ENCODE measurements around the gene CKAP4. TPM values are rescaled to one million over a fixed set of nuclear protein-coding genes. Genes with fewer than 3 reads are reported as not detected.

CKAP4 gene
- total RNA-seq, 1 experiment from 2014 or later: 50.7 TPM

- Histone ChIP-seq H3K27ac (no peak overlapping the region), H3K4me3 (no peak overlapping the region), H3K36me3 (peaks cover 12% of the 10 kb centered on the region; the same call in 1 of the 2 replicates), H3K9me3 (replicated peaks) (no peaks in the 10 kb centered on the region), H3K27me3 (no peaks in the 10 kb centered on the region), H3K4me1 (no peaks in the 10 kb centered on the region)
- DNase-seq: no peak
Observed at GRCh38 chr12:106239241-106239950, 8.4 kb downstream of the CKAP4 start.

GRCh38 chr12:106238146-106238545 is 9.7 kb downstream of the CKAP4 start:
- Histone ChIP-seq H3K36me3 (peaks cover 8% of the 10 kb centered on the region; the same call in 1 of the 2 replicates), H3K4me1 (no peaks in the 10 kb centered on the region)
- DNase-seq: no peak

GRCh38 chr12:106235770-106236169 is 12.1 kb downstream of the CKAP4 start:
- Histone ChIP-seq H3K4me3 (no peak overlapping the region), H3K36me3 (peaks cover 8% of the 10 kb centered on the region; the same call in 1 of the 2 replicates), H3K27ac (no peak overlapping the region), H3K9me3 (replicated peaks) (no peaks in the 10 kb centered on the region), H3K27me3 (no peaks in the 10 kb centered on the region), H3K4me1 (no peaks in the 10 kb centered on the region)
- DNase-seq: no peak

More at GRCh38 chr12:106238146-106238545, 9.7 kb downstream of the CKAP4 start:
- no peak overlapping the region for H3K27ac ChIP-seq
- no peaks in the 10 kb centered on the region for H3K27me3 ChIP-seq
- H3K9me3 ChIP-seq (replicated peaks): no peaks in the 10 kb centered on the region
- no peak overlapping the region for H3K4me3 ChIP-seq

GRCh38 chr12:106234449-106234848 is 13.4 kb downstream of the CKAP4 start:
- Histone ChIP-seq H3K27me3 (no peaks in the 10 kb centered on the region; the same call in 1 of the 2 replicates), H3K4me3 (no peak overlapping the region), H3K4me1 (no peaks in the 10 kb centered on the region), H3K36me3 (peaks cover 4% of the 10 kb centered on the region; the same call in 1 of the 2 replicates), H3K27ac (no peak overlapping the region), H3K9me3 (replicated peaks) (no peaks in the 10 kb centered on the region)
- DNase-seq: no peak

DNA sequence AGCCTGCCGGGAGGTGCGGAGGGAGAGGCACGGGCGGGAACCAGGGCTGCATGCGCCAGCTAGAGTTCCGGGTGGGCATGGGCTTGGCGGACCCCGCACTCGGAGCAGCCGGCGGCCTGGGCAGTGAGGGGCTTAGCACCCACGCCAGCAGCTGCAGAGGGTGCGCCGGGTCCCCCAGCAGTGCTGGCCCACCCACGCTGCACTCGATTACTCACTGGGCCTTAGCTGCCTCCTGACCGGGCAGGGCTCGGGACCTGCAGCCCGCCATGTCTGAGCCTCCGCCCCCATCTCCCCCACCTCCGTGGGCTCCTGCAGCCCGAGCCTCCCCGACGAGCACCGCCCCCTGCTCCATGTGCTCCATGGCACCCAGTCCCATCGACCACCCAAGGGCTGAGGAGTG is 14.8 kb downstream of the CKAP4 start:
- H3K36me3 ChIP-seq: no peaks in the 10 kb centered on the region
- no peaks in the 10 kb centered on the region for H3K9me3 ChIP-seq (replicated peaks)
- H3K4me1 ChIP-seq: no peaks in the 10 kb centered on the region
- no peak overlapping the region for H3K27ac ChIP-seq
- H3K4me3 ChIP-seq: no peak overlapping the region
- H3K27me3 ChIP-seq: no peaks in the 10 kb centered on the region; the same call in 1 of the 2 replicates
- DNase-seq: no peak

GRCh38 chr12:106229036-106229591 is 18.7 kb downstream of the CKAP4 start:
- H3K27ac ChIP-seq: no peak overlapping the region
- H3K27me3 ChIP-seq: no peaks in the 10 kb centered on the region; the same call in 1 of the 2 replicates
- H3K4me3 ChIP-seq: no peak overlapping the region
- DNase-seq: no peak
- H3K9me3 ChIP-seq (replicated peaks): no peaks in the 10 kb centered on the region
- H3K36me3 ChIP-seq: no peaks in the 10 kb centered on the region
- H3K4me1 ChIP-seq: no peaks in the 10 kb centered on the region

GRCh38 chr12:106228320-106228710 is 19.5 kb downstream of the CKAP4 start:
- Histone ChIP-seq H3K27ac (no peak overlapping the region), H3K4me1 (no peaks in the 10 kb centered on the region), H3K36me3 (no peaks in the 10 kb centered on the region), H3K4me3 (no peak overlapping the region), H3K27me3 (no peaks in the 10 kb centered on the region; the same call in 1 of the 2 replicates), H3K9me3 (replicated peaks) (no peaks in the 10 kb centered on the region)
- no peak for DNase-seq

- no peak overlapping the region for H3K27ac ChIP-seq
- no peaks in the 10 kb centered on the region for H3K4me1 ChIP-seq
- H3K27me3 ChIP-seq: no peaks in the 10 kb centered on the region; the same call in 1 of the 2 replicates
- no peak for DNase-seq
- no peaks in the 10 kb centered on the region for H3K9me3 ChIP-seq (replicated peaks)
- H3K36me3 ChIP-seq: no peaks in the 10 kb centered on the region
- H3K4me3 ChIP-seq: no peak overlapping the region
Observed at GRCh38 chr12:106227641-106228319, 20.0 kb downstream of the CKAP4 start.

DNA sequence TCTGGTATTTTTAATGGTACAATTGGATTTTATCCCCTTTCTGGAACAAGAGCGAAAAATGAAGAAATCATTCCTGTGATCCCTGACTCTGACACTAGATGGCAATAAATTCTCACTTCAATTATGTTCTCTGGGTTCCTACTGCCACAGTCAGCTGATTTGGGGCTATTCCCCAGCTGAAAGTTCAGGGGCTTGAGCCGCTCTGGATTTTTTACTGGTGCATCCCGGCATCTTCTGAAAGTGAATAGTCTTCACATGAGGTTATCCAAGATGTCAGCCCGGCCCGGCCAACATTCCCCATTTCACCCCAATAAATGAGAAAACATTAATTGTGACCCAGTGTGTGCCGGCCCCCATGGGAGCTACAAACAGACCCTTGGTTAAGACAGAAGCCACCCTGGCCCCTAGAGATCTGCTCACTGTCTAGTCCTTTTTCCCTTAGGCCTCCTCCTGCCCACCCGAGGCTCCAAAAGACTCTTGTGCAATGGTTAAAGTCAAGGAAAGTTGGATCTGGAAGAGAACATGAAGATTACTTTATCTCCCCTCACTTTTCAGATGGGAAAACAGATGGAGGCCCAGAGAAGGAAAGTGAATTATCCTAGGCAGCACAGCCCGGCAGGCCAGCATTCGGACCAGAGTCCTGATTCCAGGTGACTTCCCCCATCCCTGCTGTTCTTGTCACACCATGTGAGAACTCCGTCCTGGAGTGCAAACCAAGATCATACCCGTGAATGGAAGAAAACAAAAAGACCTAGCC is 20.8 kb downstream of the CKAP4 start:
- Histone ChIP-seq H3K27me3 (no peaks in the 10 kb centered on the region; the same call in 1 of the 2 replicates), H3K4me3 (no peak overlapping the region), H3K36me3 (no peaks in the 10 kb centered on the region), H3K27ac (no peak overlapping the region), H3K4me1 (no peaks in the 10 kb centered on the region), H3K9me3 (replicated peaks) (no peaks in the 10 kb centered on the region)
- peak; percentile 24 to 72 for DNase-seq

DNA sequence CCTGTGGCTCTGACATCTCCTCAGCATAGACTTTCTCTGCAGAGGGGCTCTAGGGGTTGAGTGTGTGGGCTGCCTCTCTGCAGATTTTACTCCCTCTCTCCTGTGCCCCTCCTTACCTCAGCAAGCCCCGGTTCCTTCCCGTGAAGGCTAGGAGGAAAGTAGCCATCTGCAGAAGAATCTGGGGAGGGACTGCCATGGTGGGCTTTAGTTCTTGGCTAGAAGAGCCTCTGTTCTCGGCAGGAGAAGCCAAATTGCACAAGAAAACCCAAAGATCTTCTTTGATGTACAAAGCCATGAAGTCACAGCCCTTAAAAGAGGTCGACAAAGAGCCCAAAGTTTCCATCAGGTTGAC is 23.5 kb downstream of the CKAP4 start:
- H3K36me3 ChIP-seq: no peaks in the 10 kb centered on the region
- H3K4me3 ChIP-seq: no peak overlapping the region
- no peak overlapping the region for H3K27ac ChIP-seq
- DNase-seq: no peak
- no peaks in the 10 kb centered on the region; the same call in 1 of the 2 replicates for H3K27me3 ChIP-seq
- no peaks in the 10 kb centered on the region for H3K9me3 ChIP-seq (replicated peaks)
- H3K4me1 ChIP-seq: no peaks in the 10 kb centered on the region

DNA sequence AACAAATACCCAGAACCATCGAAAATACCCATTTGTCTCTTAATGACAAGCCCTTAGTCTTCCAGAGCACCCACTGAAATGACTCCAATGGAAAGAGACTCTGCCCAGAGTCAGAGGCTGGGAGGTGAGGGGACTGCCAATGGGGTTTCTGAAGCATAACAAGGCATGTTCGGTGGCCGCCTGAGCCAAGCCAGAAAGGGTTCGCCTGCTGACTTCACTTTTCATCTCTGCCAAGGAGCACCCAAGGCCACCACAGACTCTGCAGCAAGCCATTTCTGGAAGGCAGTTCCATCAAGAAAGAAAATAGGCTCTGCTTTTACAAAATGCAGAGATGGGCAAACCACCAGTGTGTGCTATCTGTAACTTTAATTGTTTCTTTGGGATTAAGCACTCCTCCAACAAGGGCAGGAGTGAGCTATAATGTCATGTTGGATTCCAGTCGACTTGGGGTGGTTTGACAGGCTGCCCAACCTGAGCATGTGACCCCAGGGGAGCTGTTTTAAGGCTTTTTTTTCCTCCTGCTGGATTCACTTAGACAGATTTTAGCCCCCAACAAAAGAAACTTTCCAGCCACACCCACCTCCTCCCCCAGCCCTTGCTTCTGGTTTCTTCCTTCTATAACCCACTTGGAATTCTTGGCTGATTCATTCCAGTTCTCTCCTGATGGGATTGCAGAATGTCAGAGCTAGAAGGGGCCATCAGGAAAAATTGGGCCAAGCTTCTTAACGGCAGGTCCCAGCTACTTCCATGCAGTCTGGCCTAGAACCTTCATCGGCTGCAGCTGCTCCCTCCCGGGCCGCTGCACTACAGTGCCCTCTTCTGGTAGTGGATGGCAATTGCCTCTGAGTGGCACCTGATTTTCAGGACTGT is 24.1 kb downstream of the CKAP4 start:
- H3K4me1 ChIP-seq: no peaks in the 10 kb centered on the region
- no peaks in the 10 kb centered on the region for H3K27me3 ChIP-seq
- no peaks in the 10 kb centered on the region for H3K9me3 ChIP-seq (replicated peaks)
- no peak overlapping the region for H3K4me3 ChIP-seq
- no peak overlapping the region for H3K27ac ChIP-seq
- H3K36me3 ChIP-seq: no peaks in the 10 kb centered on the region
- DNase-seq: peak; percentile 45 to 77

- Histone ChIP-seq H3K27me3 (no peaks in the 10 kb centered on the region), H3K36me3 (no peaks in the 10 kb centered on the region), H3K9me3 (replicated peaks) (no peaks in the 10 kb centered on the region; the same call in none of the 2 replicates), H3K4me1 (no peaks in the 10 kb centered on the region), H3K4me3 (no peak overlapping the region), H3K27ac (no peak overlapping the region)
- DNase-seq: no peak
Observed at GRCh38 chr12:106220536-106220935, 27.3 kb downstream of the CKAP4 start.

GRCh38 chr12:106219043-106219442 is 28.8 kb downstream of the CKAP4 start:
- Histone ChIP-seq H3K9me3 (replicated peaks) (no peaks in the 10 kb centered on the region; the same call in none of the 2 replicates), H3K27ac (no peak overlapping the region), H3K36me3 (no peaks in the 10 kb centered on the region), H3K4me3 (no peak overlapping the region), H3K4me1 (no peaks in the 10 kb centered on the region), H3K27me3 (no peaks in the 10 kb centered on the region)
- DNase-seq: no peak

GRCh38 chr12:106217706-106218105 is 30.1 kb downstream of the CKAP4 start:
- no peaks in the 10 kb centered on the region; the same call in none of the 2 replicates for H3K9me3 ChIP-seq (replicated peaks)
- no peaks in the 10 kb centered on the region for H3K36me3 ChIP-seq
- no peak for DNase-seq
- H3K27me3 ChIP-seq: no peaks in the 10 kb centered on the region
- H3K4me3 ChIP-seq: no peak overlapping the region
- H3K27ac ChIP-seq: no peak overlapping the region
- H3K4me1 ChIP-seq: no peaks in the 10 kb centered on the region

Data from SJCRH30 (cell line).